CD4-positive, CD25-positive, alpha-beta regulatory T cell (primary cell): ENCODE measurements around the gene SF3A2. TPM values are rescaled to one million over a fixed set of nuclear protein-coding genes. Genes with fewer than 3 reads are reported as not detected.

Experiments used
- ATAC-seq, 2 donors: fragments of 150-1000 bp; cut with Tn5 transposase; one replicate each; pipeline ENCODE4 v1.10.0; 2021; ENCODE audit warnings: low read depth in 2 of 2, moderate number of reproducible peaks in 2 of 2, moderate library complexity in 1 of 2
- DNase-seq, 3 donors: peaks; one replicate each; pipeline versions ENCODE4 v3.0.0 to v3.0.0-alpha.2; 2012 to 2022; ENCODE audit warnings: mixed read lengths in 1 of 3
- H3K27ac ChIP-seq: one replicate; pipeline ENCODE4 v1.7.0; 2013; ENCODE audit warnings: mild to moderate bottlenecking, low read length; ENCODE audit not compliant: insufficient read depth, poor library complexity, severe bottlenecking
- H3K27me3 ChIP-seq: one replicate; pipeline ENCODE4 v1.7.0; 2013; ENCODE audit warnings: low read length; ENCODE audit not compliant: control insufficient read depth, insufficient read depth
- H3K36me3 ChIP-seq: one replicate; pipeline ENCODE4 v1.7.0; 2013; ENCODE audit warnings: mild to moderate bottlenecking, low read length, moderate library complexity; ENCODE audit not compliant: control insufficient read depth, insufficient read depth
- H3K4me1 ChIP-seq: 2 replicates; pipeline ENCODE4 v1.7.0; 2013; ENCODE audit warnings: mild to moderate bottlenecking, low read length; ENCODE audit not compliant: insufficient read depth, control insufficient read depth, poor library complexity, severe bottlenecking
- H3K4me3 ChIP-seq: one replicate; pipeline ENCODE4 v1.7.0; 2013; ENCODE audit warnings: low read depth, mild to moderate bottlenecking, low read length, moderate library complexity
- H3K9me3 ChIP-seq, 2 experiments: 1 replicate in 1 of 2; 2 replicates in 1 of 2; pipeline ENCODE4 v1.7.0; 2013; ENCODE audit warnings: low read length in 2 of 2, mild to moderate bottlenecking in 1 of 2, moderate library complexity in 1 of 2; ENCODE audit not compliant: control insufficient read depth in 2 of 2
- H3K27ac Mint-ChIP-seq, 3 donors: one replicate each; pipeline ENCODE4 v1.8.0; 2020 to 2022; ENCODE audit warnings: mild to moderate bottlenecking in 3 of 3, mixed read lengths in 3 of 3, moderate library complexity in 2 of 3
- H3K27me3 Mint-ChIP-seq: one replicate; pipeline ENCODE4 v1.8.0; 2022; ENCODE audit warnings: mild to moderate bottlenecking, mixed read lengths
- H3K36me3 Mint-ChIP-seq: one replicate; pipeline ENCODE4 v1.8.0; 2020; ENCODE audit warnings: mixed read lengths
- H3K4me1 Mint-ChIP-seq, 4 donors: one replicate each; pipeline ENCODE4 v1.8.0; 2020 to 2022; ENCODE audit warnings: mixed read lengths in 4 of 4, mild to moderate bottlenecking in 1 of 4
- H3K4me3 Mint-ChIP-seq, 4 donors: one replicate each; pipeline ENCODE4 v1.8.0; 2020 to 2022; ENCODE audit warnings: mild to moderate bottlenecking in 4 of 4, mixed read lengths in 4 of 4, moderate library complexity in 3 of 4
- H3K9me3 Mint-ChIP-seq, 7 donors: one replicate each; pipeline ENCODE4 v1.8.0; 2020 to 2022; ENCODE audit warnings: mixed read lengths in 7 of 7, mild to moderate bottlenecking in 3 of 7, moderate library complexity in 2 of 7
- polyA plus RNA-seq, 4 donors: library from polyadenylated mRNA; unstranded; fragments of 300-500 nt; fragmentation: Illumina TruSeq; gene quantifications; one replicate each; pipeline ENCODE4 v1.2.3, GENCODE V29; 2021
- total RNA-seq: library from RNA; stranded (reverse); gene quantifications from one replicate; pipeline ENCODE4 v1.2.3, GENCODE V29; 2022

Gene SF3A2
- total and polyA plus RNA-seq, 5 donors from 2014 or later = 13.5 to 146 (median 23.0) TPM

DNA sequence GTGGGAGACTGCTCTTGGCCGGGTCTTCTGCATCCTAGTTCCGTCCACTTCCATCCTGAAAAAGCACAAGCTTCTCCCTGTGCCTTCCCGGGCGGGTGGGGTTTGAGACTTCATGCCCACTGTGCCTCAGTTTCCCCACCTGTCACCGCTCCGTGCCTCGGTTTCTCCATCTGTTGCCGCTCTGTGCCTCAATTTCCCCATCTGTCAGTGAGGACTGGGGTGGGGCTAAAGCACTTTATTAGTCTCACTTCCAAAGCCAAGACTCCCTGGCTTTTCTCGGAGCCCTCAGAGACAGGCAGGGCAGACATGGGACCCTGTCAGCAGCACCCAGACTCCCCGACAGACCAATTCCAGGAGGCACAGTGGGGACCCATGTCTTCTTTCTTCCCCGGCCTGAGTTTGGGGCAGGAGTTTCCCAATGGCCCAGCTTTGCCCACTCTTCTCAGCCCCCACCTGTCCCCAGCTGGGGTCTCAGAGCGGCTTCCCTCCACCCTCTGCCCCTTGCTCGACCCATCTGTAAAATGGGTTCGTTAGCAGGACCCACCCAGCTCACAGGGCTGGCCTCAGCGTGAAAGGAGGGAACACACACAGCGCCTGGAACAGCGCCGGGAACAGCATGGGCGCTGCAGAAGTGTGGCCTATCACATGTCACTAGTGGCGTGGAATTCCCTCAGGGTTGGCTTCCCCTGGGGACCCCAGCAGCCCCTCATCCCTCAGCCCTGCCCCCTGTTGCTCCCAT, 49.9 kb downstream of the SF3A2 start:
- Histone ChIP-seq H3K4me1 (peaks cover 38% of the 10 kb centered on the region), H3K9me3 (no peaks in the 10 kb centered on the region), H3K36me3 (no peaks in the 10 kb centered on the region), H3K4me3 (no peak overlapping the region), H3K27ac (no peak overlapping the region), H3K27me3 (no peaks in the 10 kb centered on the region)
- H3K36me3 Mint-ChIP-seq = no peaks in the 10 kb centered on the region
- H3K4me1 Mint-ChIP-seq = peaks cover 6 to 40% (median 16%) of the 10 kb centered on the region in 4 donors
- DNase-seq (no peak), ATAC-seq (no peak)
- H3K27ac Mint-ChIP-seq = peak overlapping the region in 1 of 3 donors; percentile 93
- no peaks in the 10 kb centered on the region for H3K27me3 Mint-ChIP-seq
- peaks cover 0 to 3% (median 0%) of the 10 kb centered on the region in 7 donors for H3K9me3 Mint-ChIP-seq
- H3K4me3 Mint-ChIP-seq = no peak overlapping the region

DNA sequence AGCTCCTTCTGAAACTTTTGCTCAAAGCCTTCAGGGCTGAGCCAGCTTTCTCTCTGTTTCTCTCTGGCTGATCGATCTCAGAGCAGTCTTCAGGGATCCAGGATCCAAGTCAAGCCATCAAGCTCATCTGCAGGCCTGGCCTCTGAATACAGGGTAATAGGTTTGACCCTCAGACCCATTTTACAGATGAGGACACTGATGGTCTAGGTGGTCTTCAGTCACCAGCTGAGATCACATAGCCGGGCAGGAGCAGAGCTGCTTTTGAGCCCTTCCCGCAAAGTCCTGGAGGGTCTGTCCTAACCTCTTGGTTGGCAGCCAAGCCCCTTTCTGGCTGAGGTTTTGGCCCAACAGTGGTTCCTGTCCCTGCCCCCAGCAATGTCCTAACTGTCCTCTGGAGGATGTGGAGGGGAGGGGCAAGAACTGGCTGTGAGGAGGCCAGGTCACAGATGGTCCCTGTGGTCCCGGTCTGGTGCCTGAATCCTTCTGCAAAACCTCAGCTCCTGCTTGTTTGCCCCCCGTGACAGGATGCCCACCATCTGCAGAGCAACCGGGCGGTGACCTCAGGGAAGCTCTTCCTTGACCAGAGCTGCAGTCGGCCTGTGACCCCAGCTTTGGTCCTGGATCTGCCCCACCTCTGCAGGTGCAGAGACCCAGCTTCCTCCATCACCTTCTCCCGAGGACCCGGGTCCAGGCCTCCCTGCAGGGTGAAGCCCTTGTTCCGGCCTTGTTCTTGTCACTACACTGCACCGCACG, 51.1 kb downstream of the SF3A2 start:
- no peak for DNase-seq
- peak overlapping the region; percentile 60 to 93 (median 85) for H3K27ac Mint-ChIP-seq
- Histone ChIP-seq H3K27me3 (no peaks in the 10 kb centered on the region), H3K4me3 (no peak overlapping the region), H3K27ac (no peak overlapping the region), H3K4me1 (peaks cover 30% of the 10 kb centered on the region), H3K9me3 (no peaks in the 10 kb centered on the region), H3K36me3 (no peaks in the 10 kb centered on the region)
- peaks cover 0 to 1% (median 0%) of the 10 kb centered on the region in 7 donors for H3K9me3 Mint-ChIP-seq
- H3K4me1 Mint-ChIP-seq = peaks cover 6 to 34% (median 17%) of the 10 kb centered on the region in 4 donors
- peak overlapping the region in 2 of 4 donors; percentile 27 to 94 for H3K4me3 Mint-ChIP-seq
- H3K36me3 Mint-ChIP-seq = peaks cover 2% of the 10 kb centered on the region
- no peak for ATAC-seq
- H3K27me3 Mint-ChIP-seq = no peaks in the 10 kb centered on the region

DNA sequence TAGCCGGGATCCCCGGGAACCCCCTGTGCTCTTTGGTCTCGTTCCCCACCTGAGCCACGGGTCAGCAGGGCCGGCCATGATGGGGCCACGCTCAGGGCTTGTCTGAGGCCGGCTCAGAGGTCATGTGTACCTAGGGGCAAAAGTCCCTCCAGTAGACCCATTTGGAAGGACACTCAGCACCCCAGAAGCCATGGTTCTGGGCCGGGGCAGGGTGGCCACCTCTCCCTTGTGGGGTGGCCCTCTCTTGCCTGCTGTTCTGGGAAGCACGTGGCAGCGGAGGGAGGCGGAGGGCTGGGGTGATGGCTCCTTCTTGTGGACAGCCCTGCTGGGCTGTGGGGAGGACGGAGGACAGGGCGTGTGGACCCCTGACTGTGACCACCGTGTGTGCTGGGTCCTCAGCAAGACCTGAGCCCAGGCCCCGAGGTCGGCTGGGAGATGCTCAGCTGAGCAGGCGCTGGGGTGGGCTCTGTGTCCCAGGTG, 51.8 kb downstream of the SF3A2 start:
- DNase-seq (no peak), ATAC-seq (no peak)
- H3K4me1 ChIP-seq = peaks cover 30% of the 10 kb centered on the region
- Mint-ChIP-seq H3K9me3 (peaks cover 0 to 1% (median 0%) of the 10 kb centered on the region in 7 donors), H3K36me3 (peaks cover 5% of the 10 kb centered on the region), H3K27ac (peak overlapping the region; percentile 93 to 98 (median 97)), H3K4me1 (peaks cover 6 to 34% (median 19%) of the 10 kb centered on the region in 4 donors), H3K4me3 (peak overlapping the region in 3 of 4 donors; percentile 83 to 94 (median 89)), H3K27me3 (no peaks in the 10 kb centered on the region)
- no peak overlapping the region for H3K27ac ChIP-seq
- no peaks in the 10 kb centered on the region for H3K27me3 ChIP-seq
- no peak overlapping the region for H3K4me3 ChIP-seq
- H3K9me3 ChIP-seq = no peaks in the 10 kb centered on the region
- no peaks in the 10 kb centered on the region for H3K36me3 ChIP-seq

DNA sequence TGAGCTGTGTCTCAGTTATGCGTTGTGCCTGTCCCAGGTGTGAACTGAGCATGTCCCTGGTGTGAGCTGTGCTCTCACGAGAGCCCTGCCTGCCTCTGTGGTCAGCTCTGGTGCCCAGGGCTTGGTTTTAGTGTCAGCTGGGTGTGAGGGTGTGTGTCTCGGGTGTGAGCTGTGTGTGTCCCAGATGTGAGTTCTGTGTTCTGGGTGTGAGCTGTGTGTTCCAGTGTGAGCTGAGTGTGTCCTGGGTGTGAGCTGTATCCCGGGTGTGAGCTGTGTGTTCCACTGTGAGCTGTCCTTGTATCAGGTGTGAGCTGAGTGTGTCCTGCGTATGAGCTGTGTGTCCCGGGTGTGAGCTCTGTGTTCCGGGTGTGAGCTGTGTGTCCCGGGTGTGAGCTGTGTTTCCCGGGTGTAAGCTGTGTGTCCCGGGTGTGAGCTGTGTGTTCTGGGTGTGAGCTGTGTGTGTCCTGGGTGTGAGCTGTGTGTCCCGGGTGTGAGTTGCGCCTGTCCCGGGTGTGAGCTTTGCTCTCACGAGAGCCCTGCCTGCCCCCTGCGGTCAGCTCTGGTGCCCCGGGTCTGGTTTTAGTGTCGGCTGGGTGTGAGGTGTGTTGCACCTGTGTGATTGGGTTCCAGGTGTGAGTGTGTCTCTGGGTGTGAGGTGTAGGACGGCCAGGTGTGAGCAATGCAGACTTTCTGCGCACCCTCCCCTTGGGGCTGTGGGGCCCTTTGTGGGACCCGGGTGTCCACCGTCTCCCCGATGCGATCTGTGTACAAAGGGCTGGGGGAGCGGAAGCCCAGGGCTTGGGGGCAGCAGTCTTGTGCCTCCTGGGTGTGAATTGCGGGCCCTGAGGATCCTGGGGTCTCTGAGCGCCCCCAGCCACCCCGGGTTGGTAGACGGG, 52.4 kb downstream of the SF3A2 start:
- Histone ChIP-seq H3K27ac (peak overlapping the region; percentile 63), H3K27me3 (no peaks in the 10 kb centered on the region), H3K36me3 (no peaks in the 10 kb centered on the region), H3K4me1 (peaks cover 30% of the 10 kb centered on the region), H3K4me3 (peak overlapping the region; percentile 37), H3K9me3 (no peaks in the 10 kb centered on the region)
- H3K9me3 Mint-ChIP-seq = peaks cover 0 to 1% (median 0%) of the 10 kb centered on the region in 7 donors
- DNase-seq = no peak
- peak overlapping the region; percentile 89 to 99 (median 92) for H3K4me3 Mint-ChIP-seq
- no peaks in the 10 kb centered on the region for H3K27me3 Mint-ChIP-seq
- peaks cover 9% of the 10 kb centered on the region for H3K36me3 Mint-ChIP-seq
- peak; percentile 3 to 8 for ATAC-seq
- peak overlapping the region; percentile 93 to 98 (median 98) for H3K27ac Mint-ChIP-seq
- H3K4me1 Mint-ChIP-seq = peaks cover 6 to 40% (median 21%) of the 10 kb centered on the region in 4 donors

DNA sequence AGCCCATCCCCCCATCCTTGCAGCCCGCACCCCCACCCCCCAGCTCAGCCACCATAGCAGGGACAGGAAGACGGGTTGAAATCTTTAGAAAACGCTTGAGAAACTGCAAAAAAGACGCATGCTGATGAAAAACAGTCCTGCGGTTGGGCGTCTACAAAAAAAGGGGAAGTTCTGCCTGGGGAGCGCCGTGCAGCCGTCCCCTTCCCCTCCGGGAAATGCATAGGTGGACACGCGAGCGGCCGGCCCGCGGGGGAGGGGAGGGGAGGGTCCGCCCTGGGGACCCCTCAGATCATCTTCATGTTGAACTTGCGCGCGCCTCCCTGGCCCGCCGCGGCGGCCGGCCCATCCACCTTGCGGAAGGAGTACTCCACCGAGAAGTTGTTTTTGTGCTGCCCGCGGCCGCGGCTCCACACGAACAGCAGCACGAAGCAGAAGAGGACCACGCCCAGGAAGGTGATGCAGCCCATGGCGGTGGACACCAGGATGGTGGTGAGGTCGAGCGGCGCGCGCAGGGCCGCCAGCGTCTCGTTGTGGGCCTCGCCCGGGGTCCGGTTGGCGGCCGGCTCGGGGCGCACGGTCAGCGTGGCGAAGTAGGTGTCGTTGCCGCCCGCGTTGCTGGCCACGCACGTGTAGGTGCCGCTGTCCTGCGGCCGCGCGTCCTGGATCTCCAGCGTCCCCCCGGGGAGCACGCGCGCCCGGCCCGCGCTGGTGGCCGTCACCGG, 53.3 kb downstream of the SF3A2 start:
- DNase-seq (peak; percentile 34 to 92 (median 69)), ATAC-seq (peak; percentile 66 to 81)
- no peaks in the 10 kb centered on the region for H3K27me3 Mint-ChIP-seq
- Histone ChIP-seq H3K4me3 (peak overlapping the region; percentile 37), H3K9me3 (no peaks in the 10 kb centered on the region), H3K4me1 (peaks cover 30% of the 10 kb centered on the region), H3K36me3 (no peaks in the 10 kb centered on the region), H3K27me3 (no peaks in the 10 kb centered on the region), H3K27ac (peak overlapping the region; percentile 63)
- peak overlapping the region; percentile 93 to 98 (median 98) for H3K27ac Mint-ChIP-seq
- peaks cover 6 to 41% (median 21%) of the 10 kb centered on the region in 4 donors for H3K4me1 Mint-ChIP-seq
- H3K4me3 Mint-ChIP-seq = peak overlapping the region; percentile 89 to 99 (median 92)
- H3K9me3 Mint-ChIP-seq = peaks cover 0 to 1% (median 0%) of the 10 kb centered on the region in 7 donors
- peaks cover 9% of the 10 kb centered on the region for H3K36me3 Mint-ChIP-seq

DNA sequence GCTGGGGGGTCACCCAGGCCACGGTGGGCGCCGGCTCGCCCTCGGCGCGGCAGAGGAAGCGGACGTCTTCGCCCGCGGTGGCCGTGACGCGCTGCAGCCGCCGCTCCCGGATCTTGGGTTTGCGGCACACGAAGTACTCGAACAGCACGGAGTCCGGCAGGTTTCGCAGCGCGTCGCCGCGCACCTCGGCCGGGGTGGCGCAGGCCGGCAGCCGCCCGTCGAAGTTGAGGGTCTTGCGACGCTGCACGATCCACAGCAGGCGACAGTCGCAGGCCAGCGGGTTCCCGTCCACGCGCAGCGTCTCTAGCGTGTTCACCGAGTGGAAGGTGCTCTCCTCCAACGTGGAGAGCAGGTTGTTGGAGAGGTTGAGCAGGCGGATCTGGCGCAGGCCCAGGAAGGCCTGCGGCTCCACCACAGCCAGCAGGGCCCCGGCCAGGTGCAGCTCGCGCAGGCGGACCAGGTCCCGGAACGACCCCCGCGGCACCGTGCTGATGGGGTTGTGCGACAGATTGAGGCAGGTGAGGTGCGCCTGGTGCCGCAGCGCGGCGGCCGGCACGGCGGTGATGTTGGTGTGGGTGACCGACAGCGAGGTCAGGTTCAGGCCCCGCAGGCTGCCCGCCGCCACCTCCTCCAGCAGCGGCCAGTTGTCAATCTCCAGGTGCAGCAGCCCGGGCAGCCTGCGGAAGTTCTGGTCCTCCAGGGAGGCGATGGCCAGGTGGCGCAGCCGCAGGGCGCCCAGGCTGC, 54.0 kb downstream of the SF3A2 start:
- no peaks in the 10 kb centered on the region for H3K9me3 ChIP-seq
- ATAC-seq (peak; percentile 15 to 23), DNase-seq (peak in 2 of 3 donors; percentile 36 to 61)
- no peaks in the 10 kb centered on the region for H3K27me3 ChIP-seq
- peak overlapping the region; percentile 37 for H3K4me3 ChIP-seq
- Mint-ChIP-seq H3K4me1 (peaks cover 6 to 43% (median 26%) of the 10 kb centered on the region in 4 donors), H3K4me3 (peak overlapping the region; percentile 83 to 94 (median 87)), H3K27me3 (no peaks in the 10 kb centered on the region), H3K27ac (peak overlapping the region in 2 of 3 donors; percentile 43 to 55), H3K36me3 (peaks cover 12% of the 10 kb centered on the region), H3K9me3 (peaks cover 0 to 1% (median 0%) of the 10 kb centered on the region in 7 donors)
- H3K4me1 ChIP-seq = peaks cover 30% of the 10 kb centered on the region
- H3K36me3 ChIP-seq = no peaks in the 10 kb centered on the region
- peak overlapping the region; percentile 63 for H3K27ac ChIP-seq
